HCT116 (cell line): ENCODE measurements around the gene IGFBP1. TPM values are rescaled to one million over a fixed set of nuclear protein-coding genes. Genes with fewer than 3 reads are reported as not detected.

Experiments
- ATAC-seq: fragments of 200-7000 bp; cut with Tn5 transposase; 2 replicates; pipeline ENCODE4 v1.9.1; 2020; ENCODE audit warnings: mild to moderate bottlenecking, moderate library complexity
- BruUV-seq: library from RNA; stranded (reverse); fragments of 400-500 nt; replicated peaks from 2 replicates; lab custom pipeline; 2021; lab: Mats Ljungman, UMichigan
- CTCF ChIA-PET: fragments of 300-600 bp; sonication (Branson Sonifier 250); formaldehyde crosslinking; loops from one replicate; lab custom pipeline; 2021; ENCODE audit warnings: antibody characterized with exemption; lab: Charles Lee
- POLR2A ChIA-PET: fragments of 300-600, 350-600 bp; sonication (Branson Sonifier 250); formaldehyde crosslinking; loops from one replicate; lab custom pipeline; 2021; ENCODE audit warnings: antibody characterized with exemption; lab: Charles Lee
- RAD21 ChIA-PET, 2 experiments: fragments of 300-600 bp; sonication (Branson Sonifier 250); formaldehyde crosslinking; loops; one replicate each; lab custom pipeline; 2023; ENCODE audit warnings: low total read pairs in 2 of 2; ENCODE audit not compliant: uncharacterized antibody in 2 of 2, unreplicated experiment in 2 of 2, low non-redundant PET in 1 of 2; lab: Charles Lee
- DNase-seq: peaks from one replicate; pipeline ENCODE4 v3.0.0-alpha.2; 2010; ENCODE audit warnings: low read depth, low spot score
- H2AFZ ChIP-seq: fragments of 200-600 bp; shearing (Covaris generic), sonication (generic); 2 replicates; pipeline ENCODE4 v1.6.1; 2017; ENCODE audit warnings: low read depth, mixed run types, mixed read lengths, antibody characterized with exemption, low read length; ENCODE audit not compliant: poor library complexity, severe bottlenecking
- H3K27ac ChIP-seq: 2 replicates; pipeline ENCODE4 v1.5.1; 2012; ENCODE audit warnings: low read depth, low read length
- H3K27me3 ChIP-seq: fragments of 200-600 bp; sonication (generic); 2 replicates; pipeline ENCODE4 v1.6.1; 2016; ENCODE audit warnings: mixed run types, low read length, mixed read lengths; ENCODE audit not compliant: insufficient read depth
- H3K36me3 ChIP-seq, 2 experiments: fragments of 200-500 bp in 1 of 2; fragments of 200-600 bp in 1 of 2; sonication (Bioruptor generic) in 1 of 2; sonication (generic) in 1 of 2; 2 replicates each; pipeline versions ENCODE4 v1.5.1 to v1.6.1; 2014 to 2016; ENCODE audit warnings: low read length in 2 of 2, inconsistent platforms in 1 of 2, mixed read lengths in 1 of 2, mixed run types in 1 of 2; ENCODE audit not compliant: insufficient read depth in 2 of 2, control insufficient read depth in 1 of 2
- H3K4me1 ChIP-seq, 2 experiments: fragments of 200-600 bp in 1 of 2; sonication (generic) in 1 of 2; 2 replicates each; pipeline versions ENCODE4 v1.5.1 to v1.6.1; 2012 to 2017; ENCODE audit warnings: low read length in 2 of 2, inconsistent platforms in 1 of 2, mild to moderate bottlenecking in 1 of 2, mixed read lengths in 1 of 2, mixed run types in 1 of 2, moderate library complexity in 1 of 2; ENCODE audit not compliant: insufficient read depth in 2 of 2, control insufficient read depth in 1 of 2
- H3K4me2 ChIP-seq: fragments of 200-600 bp; sonication (generic); 2 replicates; pipeline ENCODE4 v1.6.1; 2017; ENCODE audit warnings: mixed run types, low read length, mixed read lengths
- H3K4me3 ChIP-seq, 2 experiments: fragments of 200-600 bp in 1 of 2; sonication (generic) in 1 of 2; replicated peaks in 1 of 2; 2 replicates each; pipeline ENCODE4 v1.5.1; 2011 to 2016; ENCODE audit warnings: low read length in 2 of 2, control low read depth in 1 of 2, low read depth in 1 of 2, mild to moderate bottlenecking in 1 of 2, mixed read lengths in 1 of 2, mixed run types in 1 of 2
- H3K79me2 ChIP-seq: fragments of 200-600 bp; sonication (generic); 2 replicates; pipeline ENCODE4 v1.6.1; 2017; ENCODE audit warnings: mild to moderate bottlenecking, mixed run types, low read length, moderate library complexity, mixed read lengths; ENCODE audit not compliant: insufficient read depth
- H3K9ac ChIP-seq: fragments of 200-600 bp; sonication (generic); 2 replicates; pipeline ENCODE4 v1.6.1; 2016; ENCODE audit warnings: low read length, mixed read lengths
- H3K9me2 ChIP-seq: fragments of 200-600 bp; sonication (generic), shearing (Covaris generic); 2 replicates; pipeline ENCODE4 v1.6.1; 2017; ENCODE audit warnings: mixed run types, mild to moderate bottlenecking, moderate library complexity; ENCODE audit not compliant: insufficient read depth
- H3K9me3 ChIP-seq, 2 experiments: fragments of 200-500 bp in 1 of 2; fragments of 200-600 bp in 1 of 2; sonication (Bioruptor generic) in 1 of 2; sonication (generic) in 1 of 2; 2 replicates each; pipeline ENCODE4 v1.6.1; 2014 to 2017; ENCODE audit warnings: low read length in 2 of 2, mixed read lengths in 2 of 2, inconsistent platforms in 1 of 2, low read depth in 1 of 2, mild to moderate bottlenecking in 1 of 2, mixed run types in 1 of 2, moderate library complexity in 1 of 2; ENCODE audit not compliant: control insufficient read depth in 1 of 2, insufficient read depth in 1 of 2
- H4K20me1 ChIP-seq: fragments of 200-600 bp; sonication (generic), shearing (Covaris generic); 2 replicates; pipeline ENCODE4 v1.6.1; 2017; ENCODE audit warnings: mixed run types, mild to moderate bottlenecking, moderate library complexity; ENCODE audit not compliant: insufficient read depth
- CEBPB ChIP-seq: IDR thresholded peaks from 2 replicates; pipeline ENCODE4 v1.6.1; 2012; ENCODE audit warnings: low read depth
- EGR1 ChIP-seq: IDR thresholded peaks from 2 replicates; pipeline ENCODE4 v1.6.1; 2012; ENCODE audit warnings: low read depth
- JUND ChIP-seq: IDR thresholded peaks from 2 replicates; pipeline ENCODE4 v1.6.1; 2012
- RAD21 ChIP-seq: IDR thresholded peaks from 2 replicates; pipeline ENCODE4 v1.6.1; 2012; ENCODE audit warnings: low read depth, mild to moderate bottlenecking
- SRF ChIP-seq: IDR thresholded peaks from 2 replicates; pipeline ENCODE4 v1.6.1; 2012; ENCODE audit warnings: low read depth
- intact Hi-C: fragments of 100-400 bp; cut with micrococcal nuclease; formaldehyde crosslinking; loops from 2 replicates; pipeline ENCODE4 v1.10.0; 2022
- total RNA-seq: library from RNA; stranded (reverse); gene quantifications from one replicate; pipeline ENCODE4 v1.2.1, GENCODE V29; 2021; ENCODE audit not compliant: unreplicated experiment
- TF ChIP-seq, protein P1 (sequence below): IDR thresholded peaks from 2 replicates; pipeline ENCODE4 v1.6.1; 2012
- TF ChIP-seq, protein P2 (sequence below): IDR thresholded peaks from 2 replicates; pipeline ENCODE4 v1.6.1; 2012; ENCODE audit warnings: low read depth
- TF ChIP-seq, protein P3 (sequence below), 3 experiments: fragments of 200-600 bp in 1 of 3; sonication (generic) in 1 of 3; IDR thresholded peaks in 2 of 3; conservative IDR thresholded peaks in 1 of 3; 2 replicates each; pipeline ENCODE4 v1.5.1; 2012 to 2017; ENCODE audit warnings: low read depth in 2 of 3, low read length in 2 of 3, antibody characterized with exemption in 1 of 3, borderline replicate concordance in 1 of 3, control low read depth in 1 of 3, mild to moderate bottlenecking in 1 of 3, mixed read lengths in 1 of 3, mixed run types in 1 of 3, moderate library complexity in 1 of 3; ENCODE audit not compliant: insufficient read depth in 1 of 3
- TF ChIP-seq, protein P4 (sequence below): IDR thresholded peaks from 2 replicates; pipeline ENCODE4 v1.6.1; 2012

IGFBP1 gene
- total RNA-seq, 1 experiment from 2014 or later: 0.20 TPM

DNA sequence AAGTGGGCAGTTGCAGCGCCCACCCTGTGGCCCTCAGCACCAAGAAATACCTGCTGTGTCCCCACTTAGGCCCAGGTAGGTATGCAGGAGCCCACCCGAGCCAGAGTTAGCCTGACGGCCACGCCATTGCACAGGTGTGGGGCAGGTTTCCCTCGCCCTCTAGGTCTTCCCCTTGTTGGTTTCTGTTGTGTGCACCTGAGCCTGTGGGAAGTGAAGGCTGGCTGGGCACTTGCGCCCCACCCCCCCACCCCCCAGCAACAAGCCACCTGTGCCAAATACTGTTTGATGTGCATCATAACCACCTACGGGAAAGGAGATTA, 15.3 kb upstream of the IGFBP1 start, which contains the start of gene CCDC201 (continued):
- TF ChIP-seq, protein P1, sequence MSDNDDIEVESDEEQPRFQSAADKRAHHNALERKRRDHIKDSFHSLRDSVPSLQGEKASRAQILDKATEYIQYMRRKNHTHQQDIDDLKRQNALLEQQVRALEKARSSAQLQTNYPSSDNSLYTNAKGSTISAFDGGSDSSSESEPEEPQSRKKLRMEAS: no peak
- TF ChIP-seq SRF: no peak
- no peak for TF ChIP-seq EGR1
- TF ChIP-seq, protein P2, sequence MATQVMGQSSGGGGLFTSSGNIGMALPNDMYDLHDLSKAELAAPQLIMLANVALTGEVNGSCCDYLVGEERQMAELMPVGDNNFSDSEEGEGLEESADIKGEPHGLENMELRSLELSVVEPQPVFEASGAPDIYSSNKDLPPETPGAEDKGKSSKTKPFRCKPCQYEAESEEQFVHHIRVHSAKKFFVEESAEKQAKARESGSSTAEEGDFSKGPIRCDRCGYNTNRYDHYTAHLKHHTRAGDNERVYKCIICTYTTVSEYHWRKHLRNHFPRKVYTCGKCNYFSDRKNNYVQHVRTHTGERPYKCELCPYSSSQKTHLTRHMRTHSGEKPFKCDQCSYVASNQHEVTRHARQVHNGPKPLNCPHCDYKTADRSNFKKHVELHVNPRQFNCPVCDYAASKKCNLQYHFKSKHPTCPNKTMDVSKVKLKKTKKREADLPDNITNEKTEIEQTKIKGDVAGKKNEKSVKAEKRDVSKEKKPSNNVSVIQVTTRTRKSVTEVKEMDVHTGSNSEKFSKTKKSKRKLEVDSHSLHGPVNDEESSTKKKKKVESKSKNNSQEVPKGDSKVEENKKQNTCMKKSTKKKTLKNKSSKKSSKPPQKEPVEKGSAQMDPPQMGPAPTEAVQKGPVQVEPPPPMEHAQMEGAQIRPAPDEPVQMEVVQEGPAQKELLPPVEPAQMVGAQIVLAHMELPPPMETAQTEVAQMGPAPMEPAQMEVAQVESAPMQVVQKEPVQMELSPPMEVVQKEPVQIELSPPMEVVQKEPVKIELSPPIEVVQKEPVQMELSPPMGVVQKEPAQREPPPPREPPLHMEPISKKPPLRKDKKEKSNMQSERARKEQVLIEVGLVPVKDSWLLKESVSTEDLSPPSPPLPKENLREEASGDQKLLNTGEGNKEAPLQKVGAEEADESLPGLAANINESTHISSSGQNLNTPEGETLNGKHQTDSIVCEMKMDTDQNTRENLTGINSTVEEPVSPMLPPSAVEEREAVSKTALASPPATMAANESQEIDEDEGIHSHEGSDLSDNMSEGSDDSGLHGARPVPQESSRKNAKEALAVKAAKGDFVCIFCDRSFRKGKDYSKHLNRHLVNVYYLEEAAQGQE: no peak
- no peak for TF ChIP-seq CEBPB
- no peak for TF ChIP-seq JUND
- TF ChIP-seq, protein P3, sequence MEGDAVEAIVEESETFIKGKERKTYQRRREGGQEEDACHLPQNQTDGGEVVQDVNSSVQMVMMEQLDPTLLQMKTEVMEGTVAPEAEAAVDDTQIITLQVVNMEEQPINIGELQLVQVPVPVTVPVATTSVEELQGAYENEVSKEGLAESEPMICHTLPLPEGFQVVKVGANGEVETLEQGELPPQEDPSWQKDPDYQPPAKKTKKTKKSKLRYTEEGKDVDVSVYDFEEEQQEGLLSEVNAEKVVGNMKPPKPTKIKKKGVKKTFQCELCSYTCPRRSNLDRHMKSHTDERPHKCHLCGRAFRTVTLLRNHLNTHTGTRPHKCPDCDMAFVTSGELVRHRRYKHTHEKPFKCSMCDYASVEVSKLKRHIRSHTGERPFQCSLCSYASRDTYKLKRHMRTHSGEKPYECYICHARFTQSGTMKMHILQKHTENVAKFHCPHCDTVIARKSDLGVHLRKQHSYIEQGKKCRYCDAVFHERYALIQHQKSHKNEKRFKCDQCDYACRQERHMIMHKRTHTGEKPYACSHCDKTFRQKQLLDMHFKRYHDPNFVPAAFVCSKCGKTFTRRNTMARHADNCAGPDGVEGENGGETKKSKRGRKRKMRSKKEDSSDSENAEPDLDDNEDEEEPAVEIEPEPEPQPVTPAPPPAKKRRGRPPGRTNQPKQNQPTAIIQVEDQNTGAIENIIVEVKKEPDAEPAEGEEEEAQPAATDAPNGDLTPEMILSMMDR (IDR thresholded peaks at IDR 0.05 in 2 of 3, conservative IDR thresholded peaks at IDR 0.05 in 1 of 3; ENCODE audit: borderline replicate concordance in 1 of 3, insufficient read depth in 1 of 3, low read depth in 2 of 3, low read length in 2 of 3): no peak
- no peak for TF ChIP-seq RAD21

DNA sequence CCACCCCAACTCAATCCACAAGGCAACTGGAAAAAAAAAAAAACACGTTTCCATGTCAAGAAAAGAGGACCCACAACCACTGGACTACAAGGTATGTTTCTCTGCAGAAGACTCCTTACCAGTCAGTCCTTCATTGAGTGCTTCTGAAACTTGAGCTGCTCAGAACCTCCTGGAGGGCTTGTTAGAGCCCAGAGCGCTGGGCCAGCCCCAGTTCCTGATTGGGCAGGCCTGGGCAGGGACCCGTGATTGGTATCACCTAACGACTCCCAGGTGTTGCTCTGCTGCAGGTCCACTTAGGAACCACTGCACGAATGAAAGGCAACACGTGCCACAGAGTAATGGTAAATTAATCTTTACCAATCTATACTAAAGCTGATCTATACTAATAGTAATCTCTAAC, 14.9 kb upstream of the IGFBP1 start:
- Histone ChIP-seq H3K4me3 (no peak overlapping the region), H3K9me2 (no peaks in the 10 kb centered on the region), H3K4me2 (no peak overlapping the region), H3K4me1 (peaks cover 0 to 17% of the 10 kb centered on the region in 2 experiments; a peak in 2 of 4 replicates), H3K36me3 (no peaks in the 10 kb centered on the region), H3K27me3 (no peaks in the 10 kb centered on the region), H4K20me1 (no peaks in the 10 kb centered on the region), H3K79me2 (no peaks in the 10 kb centered on the region), H3K9me3 (no peaks in the 10 kb centered on the region), H3K9ac (no peak overlapping the region), H2AFZ (no peak overlapping the region), H3K27ac (no peak overlapping the region)
- no peak for DNase-seq
- no TSS peak for BruUV-seq
- CTCF ChIA-PET: no interaction called here
- RAD21 ChIA-PET: no interaction called here
- intact Hi-C loops: loop anchor here (5.0 kb wide), 1 partner anchor 1309 kb away; no protein-coding TSS in a partner anchor
- POLR2A ChIA-PET: no interaction called here
- ATAC-seq: no peak
- TF ChIP-seq, protein P4, sequence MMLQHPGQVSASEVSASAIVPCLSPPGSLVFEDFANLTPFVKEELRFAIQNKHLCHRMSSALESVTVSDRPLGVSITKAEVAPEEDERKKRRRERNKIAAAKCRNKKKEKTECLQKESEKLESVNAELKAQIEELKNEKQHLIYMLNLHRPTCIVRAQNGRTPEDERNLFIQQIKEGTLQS: no peak
- TF ChIP-seq EGR1: no peak
